Epithelial cell of esophagus (primary cell): ENCODE results near the gene CHST9.

Experiments
- DNase-seq: peaks from one replicate; pipeline ENCODE4 v3.0.0; 2010; ENCODE audit warnings: low read depth
- H3K4me3 ChIP-seq: 2 replicates; pipeline ENCODE4 v1.5.1; 2011; ENCODE audit warnings: mild to moderate bottlenecking, low read length, control low read depth
- CTCF ChIP-seq: IDR thresholded peaks from 2 replicates; pipeline ENCODE4 v1.5.1; 2011; ENCODE audit warnings: low read depth, mild to moderate bottlenecking, low read length, control low read depth, inconsistent platforms; ENCODE audit not compliant: insufficient read depth; ENCODE audit errors: missing control alignments

Gene CHST9

GRCh38 chr18:27061488-27062095 lies 123.5 kb downstream of the CHST9 start:
- H3K4me3 ChIP-seq = no peak overlapping the region
- no peak for DNase-seq
- TF ChIP-seq CTCF = no peak

GRCh38 chr18:27057519-27058234 lies 127.4 kb downstream of the CHST9 start:
- TF ChIP-seq CTCF = no peak
- no peak for DNase-seq
- H3K4me3 ChIP-seq = no peak overlapping the region

- no peak overlapping the region for H3K4me3 ChIP-seq
- no peak for TF ChIP-seq CTCF
- DNase-seq = no peak
Measured at GRCh38 chr18:27054926-27055325, 130.2 kb downstream of the CHST9 start.

GRCh38 chr18:27049969-27050368 lies 135.1 kb downstream of the CHST9 start:
- H3K4me3 ChIP-seq = no peak overlapping the region
- TF ChIP-seq CTCF = no peak
- DNase-seq = no peak

GRCh38 chr18:27045342-27045741 lies 139.8 kb downstream of the CHST9 start:
- no peak overlapping the region for H3K4me3 ChIP-seq
- no peak for DNase-seq
- no peak for TF ChIP-seq CTCF

GRCh38 chr18:27042177-27042576 lies 142.9 kb downstream of the CHST9 start:
- TF ChIP-seq CTCF = no peak
- H3K4me3 ChIP-seq = no peak overlapping the region
- DNase-seq = no peak

- DNase-seq = no peak
- H3K4me3 ChIP-seq = no peak overlapping the region
- TF ChIP-seq CTCF = no peak
Measured at GRCh38 chr18:27040796-27041195, 144.3 kb downstream of the CHST9 start.
